GM21529 (cell line): ENCODE data around the gene DISP3.

Source experiments
- ATAC-seq: cut with Tn5 transposase; IDR thresholded peaks from one replicate; pipeline ENCODE4 v1.9.1; 2021; ENCODE audit not compliant: unreplicated experiment

DISP3 gene

DNA sequence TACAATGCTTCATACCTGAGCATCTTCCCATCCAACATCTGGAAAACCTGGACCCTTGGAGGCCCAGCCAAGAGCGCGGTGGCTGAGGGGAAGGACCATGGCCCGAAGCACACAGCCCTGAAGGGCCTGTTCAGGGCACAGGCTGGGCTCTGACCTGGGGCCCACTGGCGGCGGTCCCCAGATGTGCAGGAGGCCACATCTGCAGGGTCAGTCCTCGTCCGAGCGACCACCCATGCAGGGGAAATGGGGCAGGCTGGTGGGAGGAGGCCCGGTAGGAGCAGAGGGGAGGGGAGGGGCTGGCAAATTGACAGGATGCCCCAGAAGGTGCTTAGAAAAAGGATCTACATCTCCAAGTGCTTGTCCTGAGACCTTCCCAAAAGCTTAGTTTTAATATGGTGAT, 59.9 kb downstream of the DISP3 start:
- no peak for ATAC-seq

DNA sequence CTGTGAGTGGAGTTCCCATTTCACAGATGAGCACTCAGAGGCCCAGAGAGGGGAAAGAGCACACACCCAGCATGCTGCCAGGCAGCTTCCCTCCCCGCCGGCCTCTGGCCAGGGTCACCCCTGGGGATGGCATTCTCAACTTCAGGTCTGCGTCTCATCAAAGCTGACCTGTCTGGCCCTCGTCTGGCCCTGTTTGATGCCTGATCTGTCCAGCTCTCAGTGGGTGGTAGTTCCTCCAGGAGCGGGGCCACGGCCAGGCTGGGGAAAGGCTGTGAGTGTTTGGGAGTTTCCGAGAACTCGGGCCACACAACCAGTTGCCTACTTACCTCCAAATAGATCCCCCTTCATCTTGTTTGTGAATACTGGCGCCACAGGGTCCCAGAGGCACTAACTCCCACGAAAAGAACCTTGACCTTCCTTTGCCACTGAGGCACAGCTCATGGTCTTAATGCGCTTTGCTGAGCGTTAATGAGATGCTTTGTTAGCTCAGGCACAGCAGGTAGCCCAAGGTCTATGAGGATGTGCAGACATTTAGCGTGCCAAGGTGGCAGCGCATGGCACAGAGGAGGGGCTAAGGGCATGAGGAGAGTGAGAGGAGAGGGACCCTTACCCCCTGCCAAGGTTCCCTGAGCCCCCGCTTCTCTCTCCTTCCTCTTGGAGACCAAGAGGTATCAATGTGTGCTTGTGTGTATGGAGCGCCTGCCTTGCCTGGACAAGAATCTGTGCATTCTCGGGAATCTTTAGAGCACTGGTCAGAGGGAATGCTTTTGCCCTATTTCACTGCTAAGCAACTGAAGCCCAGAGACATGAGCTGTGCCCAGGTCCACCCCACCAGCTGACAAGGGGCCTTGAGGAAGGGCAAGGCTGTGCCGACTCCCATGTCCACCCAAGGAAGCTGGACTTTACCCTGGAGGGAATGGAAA, 61.2 kb downstream of the DISP3 start:
- ATAC-seq, result no peak

DNA sequence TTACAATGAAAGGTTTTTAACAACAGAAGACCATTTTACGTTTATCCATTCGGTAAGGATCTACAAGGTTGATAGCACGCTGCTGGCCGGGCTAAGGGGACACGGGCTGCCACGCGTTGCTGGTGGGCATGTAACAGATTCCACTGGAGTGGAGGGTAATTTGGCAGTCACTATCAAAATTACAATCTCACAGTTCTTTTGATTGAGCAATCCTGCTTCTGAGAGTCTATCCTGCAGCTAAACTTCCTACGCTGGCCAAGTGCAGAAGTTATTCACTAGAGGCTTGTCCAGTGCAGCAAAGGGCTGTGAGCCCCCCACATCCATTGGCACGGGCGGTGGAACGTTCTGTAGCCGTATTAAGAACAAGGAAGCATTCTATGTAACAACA, 61.8 kb downstream of the DISP3 start:
- no peak for ATAC-seq

DNA sequence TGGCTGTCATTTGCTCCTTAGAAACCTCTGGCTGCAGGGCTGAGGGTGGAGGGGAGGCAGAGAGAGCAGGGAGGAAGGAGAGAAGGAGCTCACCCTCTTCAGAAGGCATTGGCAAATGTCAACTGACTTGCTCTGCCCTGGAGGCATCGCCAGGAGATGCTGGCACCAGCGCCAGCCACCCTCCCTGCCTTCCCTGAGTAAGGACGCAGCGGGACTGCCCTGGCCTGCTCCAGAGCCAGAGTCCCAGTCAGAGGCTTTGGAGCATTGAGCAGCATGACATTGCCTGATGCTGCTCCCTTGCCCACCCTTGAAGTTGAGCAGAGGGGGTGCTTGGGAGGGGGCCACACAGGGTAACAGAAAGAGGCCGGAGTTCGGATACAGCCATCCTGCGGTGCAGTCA, 62.3 kb downstream of the DISP3 start:
- no peak for ATAC-seq

DNA sequence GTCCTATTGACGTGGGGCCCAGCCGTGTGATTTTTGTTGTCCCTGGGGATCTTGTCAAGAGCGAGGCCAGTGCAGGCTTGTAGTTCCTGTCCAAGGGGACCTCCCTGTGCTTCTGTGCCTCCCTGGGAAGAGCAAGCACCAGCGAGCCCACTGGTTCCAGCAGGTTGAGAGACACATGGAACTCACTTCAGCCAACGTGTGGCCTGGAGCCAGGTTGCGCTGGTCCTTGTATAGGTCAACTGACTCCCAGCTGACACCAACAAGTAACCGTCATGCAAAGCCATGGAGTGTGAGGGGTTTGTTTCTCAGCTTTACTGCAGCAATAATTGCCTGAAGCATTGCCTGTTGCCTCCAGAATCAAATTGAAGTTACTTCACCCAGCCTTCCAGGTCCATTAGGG, 63.0 kb downstream of the DISP3 start:
- no peak for ATAC-seq

DNA sequence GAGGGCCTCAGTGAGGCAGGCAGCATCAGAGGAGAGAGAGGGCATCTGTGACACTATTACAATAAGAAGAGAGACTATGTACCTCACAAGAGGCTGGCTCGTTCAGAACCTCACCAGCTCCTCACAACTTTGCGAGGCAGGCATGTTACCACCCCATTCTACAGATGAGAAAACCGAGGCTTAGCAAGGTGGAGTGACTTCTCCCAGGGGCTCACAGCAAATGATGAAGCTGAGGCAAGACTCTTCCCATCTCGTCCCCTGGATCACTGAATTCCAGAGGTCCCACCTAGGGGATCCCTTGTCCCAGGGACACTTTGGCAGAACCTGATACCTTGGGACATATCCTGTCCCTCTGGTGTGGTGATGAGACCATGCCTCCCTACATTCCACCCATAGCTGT, 64.4 kb downstream of the DISP3 start:
- no peak for ATAC-seq

DNA sequence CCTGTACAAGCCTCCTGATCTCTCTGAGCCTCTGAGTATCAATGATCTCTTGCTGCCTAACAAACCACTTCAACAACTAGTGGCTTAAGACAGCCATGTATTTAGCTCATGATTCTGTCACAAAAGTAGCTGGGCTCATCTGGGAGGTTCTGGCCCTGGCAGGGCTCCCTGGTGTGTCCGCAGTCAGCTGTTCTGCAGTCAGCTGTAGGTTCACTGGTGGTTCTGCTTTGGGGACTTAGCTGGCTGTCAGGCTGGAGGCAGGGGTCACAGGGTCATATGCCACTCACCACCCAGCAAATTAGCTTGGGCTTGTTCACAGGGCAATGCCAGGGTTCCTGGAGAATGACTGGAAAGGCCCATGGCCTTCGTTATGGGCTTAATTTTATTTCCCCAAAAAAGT, 64.8 kb downstream of the DISP3 start:
- ATAC-seq, result no peak

DNA sequence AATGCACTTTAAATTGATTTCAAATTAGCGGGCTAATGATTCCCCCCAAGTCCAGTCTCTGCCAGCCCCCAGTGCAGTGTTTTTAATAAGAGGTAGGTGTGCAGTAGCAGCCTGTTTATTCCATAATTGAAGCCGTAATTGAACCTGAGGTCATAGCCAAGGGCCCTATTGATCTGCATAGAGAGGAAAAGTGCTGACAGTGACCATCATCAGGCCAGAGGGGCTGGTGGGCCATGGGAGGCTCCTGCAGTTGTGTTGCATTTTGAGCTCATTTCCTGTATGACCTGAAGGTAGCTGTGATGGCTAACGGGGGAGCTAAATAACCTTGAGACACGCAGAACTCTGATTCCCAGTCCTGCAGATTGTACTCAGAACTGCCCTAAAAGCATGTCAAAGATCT, 67.5 kb downstream of the DISP3 start:
- no peak for ATAC-seq

DNA sequence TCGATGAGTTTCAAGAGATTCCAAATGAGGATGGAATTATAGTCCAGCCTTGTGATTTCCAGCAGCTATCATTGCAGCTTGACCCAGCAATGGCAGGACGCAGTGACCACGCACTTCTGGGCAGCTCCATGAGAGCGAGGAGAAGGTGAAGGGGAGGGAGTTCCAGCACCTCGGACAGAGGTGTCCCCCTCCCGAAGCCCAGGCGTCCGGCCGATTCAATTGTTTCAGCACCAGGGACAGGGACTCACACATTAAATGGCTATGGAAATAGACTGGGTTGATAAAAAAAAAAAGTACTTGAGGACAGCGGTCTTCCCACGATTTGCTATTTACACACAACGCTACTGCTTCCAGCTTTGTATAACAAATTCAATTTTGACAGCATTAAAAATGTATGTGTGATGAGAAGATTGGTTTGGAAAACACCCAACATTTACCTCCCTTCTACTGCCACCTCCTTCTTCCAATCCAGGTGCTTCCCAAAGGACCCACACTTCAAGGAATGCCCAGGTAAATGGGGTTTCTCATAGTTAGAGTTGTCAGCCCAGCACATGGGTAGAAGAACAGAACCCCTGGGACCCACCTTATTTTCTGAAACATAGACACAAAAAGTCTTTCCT, 71.8 kb downstream of the DISP3 start:
- no peak for ATAC-seq

DNA sequence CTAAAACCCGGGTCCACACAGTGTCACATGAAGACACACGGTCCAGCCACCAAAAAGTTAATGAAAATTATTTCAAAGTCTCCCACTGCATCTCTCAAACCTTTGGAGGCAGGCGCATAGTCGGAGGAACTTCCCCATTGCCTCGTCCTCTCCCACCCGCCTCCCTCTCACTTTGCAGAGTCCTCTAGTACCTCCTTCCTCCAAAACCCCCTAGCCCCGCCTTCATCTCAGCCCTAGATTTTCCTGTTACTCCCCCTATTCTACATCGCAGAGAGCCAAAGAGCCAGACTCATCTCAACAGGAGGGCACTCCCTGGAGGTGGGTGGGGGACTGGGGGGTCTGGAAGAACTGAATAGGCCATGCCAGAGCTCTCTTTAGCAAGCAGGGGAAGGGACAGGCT, 79.3 kb downstream of the DISP3 start:
- no peak for ATAC-seq

DNA sequence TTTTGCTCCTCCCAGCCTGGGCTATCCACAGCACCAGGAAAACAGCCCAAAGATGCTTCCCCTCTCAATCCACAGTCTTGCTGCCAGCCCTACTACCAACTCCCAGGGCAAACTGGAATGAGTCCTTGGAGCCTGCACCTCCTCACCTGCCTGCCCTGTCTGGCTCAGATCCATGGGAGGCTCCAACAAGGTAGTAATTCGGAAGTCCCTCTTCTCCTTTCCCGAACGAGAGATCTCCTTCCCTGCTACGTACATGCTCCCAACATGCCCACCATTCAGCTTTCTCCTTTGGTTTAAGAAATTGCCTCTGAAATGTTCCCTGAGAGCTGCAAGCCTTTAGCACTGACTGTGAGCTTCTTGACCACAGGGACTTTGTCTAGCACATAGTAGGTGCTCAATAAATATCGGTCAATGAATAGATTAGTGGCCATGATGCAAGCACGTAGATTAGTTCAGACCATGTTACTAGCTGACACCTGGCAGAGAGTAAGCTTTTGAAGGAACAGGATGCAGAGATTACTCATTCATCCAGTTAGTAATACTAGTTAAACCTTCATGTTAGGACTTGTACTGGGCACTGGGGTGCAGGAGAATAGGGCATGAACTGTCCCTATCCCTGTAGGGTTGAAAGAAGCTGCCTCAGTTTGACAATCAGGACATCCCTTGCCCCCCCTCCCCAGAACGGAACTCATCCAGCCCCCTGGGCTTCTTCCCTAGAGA, 80.1 kb downstream of the DISP3 start:
- no peak for ATAC-seq

DNA sequence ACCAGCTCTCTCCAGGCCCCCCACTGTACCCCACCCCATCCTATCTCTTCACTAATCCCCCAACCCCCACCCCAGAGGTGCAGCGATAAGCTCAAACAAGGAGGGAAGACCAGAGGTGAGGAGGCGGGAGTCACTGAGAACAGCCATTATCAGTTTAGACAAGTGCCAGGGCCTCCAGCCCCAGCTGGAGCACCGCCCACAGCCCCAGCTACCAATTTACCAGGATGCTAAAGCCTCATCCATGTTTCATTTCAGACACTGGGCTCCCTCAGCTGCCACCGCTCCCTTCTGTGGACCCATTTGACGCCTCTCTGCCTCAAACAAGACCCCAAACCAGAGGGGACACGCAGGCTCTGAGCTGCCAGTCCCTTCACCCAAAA, 80.6 kb downstream of the DISP3 start:
- no peak for ATAC-seq

DNA sequence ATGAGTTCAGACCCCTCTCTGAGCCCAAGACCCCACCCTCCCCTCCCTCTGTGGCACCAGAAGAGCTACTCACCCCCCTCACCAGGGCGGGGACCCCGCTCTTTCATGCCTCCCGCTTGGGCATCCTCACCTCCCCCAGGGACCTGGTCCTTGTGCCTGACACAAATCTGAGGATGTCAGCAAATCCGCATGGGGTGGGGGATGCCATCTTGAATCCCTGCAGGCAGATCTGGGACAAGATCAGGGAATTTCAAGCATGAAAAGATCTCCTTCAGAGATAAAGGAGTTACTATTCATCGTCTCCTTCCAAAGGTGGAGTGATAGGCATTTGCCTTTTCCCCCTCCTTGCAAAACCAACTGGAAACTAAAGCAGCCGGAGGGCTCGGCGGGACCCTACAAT, 81.1 kb downstream of the DISP3 start:
- ATAC-seq, result no peak

DNA sequence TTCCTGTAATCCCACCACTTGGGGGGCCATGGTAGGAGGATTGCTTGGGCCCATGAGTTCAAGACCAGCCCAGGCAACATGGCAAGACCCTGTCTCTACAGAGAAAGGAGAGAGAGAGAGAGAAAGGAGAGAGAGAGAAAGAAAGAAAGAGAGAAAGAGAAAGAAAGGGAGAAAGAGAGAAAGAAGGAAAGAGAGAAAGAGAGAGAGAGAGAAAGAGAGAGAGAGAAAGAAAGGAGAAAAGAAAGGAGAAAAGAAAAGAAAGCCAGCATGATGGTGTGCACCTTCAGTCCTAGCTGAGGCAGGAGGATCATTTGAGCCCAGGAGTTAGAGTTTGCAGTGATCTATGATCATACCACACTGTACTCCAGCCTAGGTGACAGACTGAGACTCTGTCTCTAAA, 82.8 kb downstream of the DISP3 start:
- ATAC-seq, result no peak

DNA sequence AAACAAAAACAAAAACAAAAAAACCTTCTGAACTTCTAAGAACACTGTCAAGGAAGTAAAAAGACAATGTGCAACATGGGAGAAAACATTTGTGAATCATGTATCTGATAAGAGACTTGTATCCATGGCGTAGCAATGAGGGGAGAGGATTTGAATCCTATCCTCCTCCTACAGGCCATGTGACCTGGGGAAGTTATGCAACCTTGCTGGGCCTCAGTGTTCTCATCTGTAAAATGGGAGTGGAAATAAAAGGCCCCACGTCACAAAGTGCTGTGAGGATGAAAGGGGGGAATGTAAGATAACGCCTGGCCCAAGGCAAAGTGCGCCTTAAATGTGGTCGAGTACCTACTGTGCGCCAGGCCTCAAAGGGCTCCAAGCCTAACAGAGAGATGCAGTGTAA, 83.7 kb downstream of the DISP3 start:
- no peak for ATAC-seq

DNA sequence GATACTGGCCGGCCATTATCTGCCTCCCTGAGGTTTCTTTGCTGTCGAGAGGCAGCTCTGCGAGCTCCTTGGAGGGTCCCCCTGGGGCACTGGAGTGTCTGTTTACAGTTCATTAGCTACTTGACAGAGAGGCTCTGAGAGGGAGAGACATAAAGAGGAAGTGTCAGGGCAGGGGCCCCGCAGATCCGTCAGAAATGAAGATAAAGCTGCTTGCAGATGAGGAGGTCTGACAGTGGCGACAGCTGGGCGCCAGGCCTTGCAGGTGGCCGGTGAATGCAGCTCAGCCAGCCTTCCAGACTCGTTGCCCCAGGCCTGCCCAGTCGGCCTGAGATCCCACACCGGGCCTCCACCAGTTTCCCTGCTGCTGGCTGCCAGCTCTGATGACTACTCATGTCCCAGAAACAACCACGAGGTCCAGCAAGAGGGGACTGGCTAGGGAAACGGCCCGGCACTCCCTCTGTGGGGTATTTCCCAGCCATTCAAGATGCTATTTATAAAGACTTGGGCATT, 84.7 kb downstream of the DISP3 start:
- no peak for ATAC-seq

DNA sequence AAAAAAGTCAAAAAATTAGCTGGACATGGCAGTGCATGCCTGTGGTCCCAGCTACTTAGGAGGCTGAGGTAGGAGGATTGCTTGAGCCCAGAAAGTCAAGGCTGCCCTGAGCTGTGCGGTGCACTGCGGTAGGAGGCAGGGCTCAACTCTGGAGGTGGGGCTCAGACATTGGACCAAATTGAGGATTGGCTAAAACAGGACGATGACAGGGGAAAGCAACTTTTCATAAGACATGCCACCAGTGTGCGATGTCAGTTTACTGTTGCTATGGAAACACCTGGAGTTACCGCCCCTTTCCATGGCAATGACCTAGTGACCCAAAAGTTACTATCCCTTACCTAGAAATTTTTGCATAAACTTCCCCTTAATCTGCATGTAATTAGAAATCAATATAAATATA, 85.3 kb downstream of the DISP3 start:
- ATAC-seq, result no peak

DNA sequence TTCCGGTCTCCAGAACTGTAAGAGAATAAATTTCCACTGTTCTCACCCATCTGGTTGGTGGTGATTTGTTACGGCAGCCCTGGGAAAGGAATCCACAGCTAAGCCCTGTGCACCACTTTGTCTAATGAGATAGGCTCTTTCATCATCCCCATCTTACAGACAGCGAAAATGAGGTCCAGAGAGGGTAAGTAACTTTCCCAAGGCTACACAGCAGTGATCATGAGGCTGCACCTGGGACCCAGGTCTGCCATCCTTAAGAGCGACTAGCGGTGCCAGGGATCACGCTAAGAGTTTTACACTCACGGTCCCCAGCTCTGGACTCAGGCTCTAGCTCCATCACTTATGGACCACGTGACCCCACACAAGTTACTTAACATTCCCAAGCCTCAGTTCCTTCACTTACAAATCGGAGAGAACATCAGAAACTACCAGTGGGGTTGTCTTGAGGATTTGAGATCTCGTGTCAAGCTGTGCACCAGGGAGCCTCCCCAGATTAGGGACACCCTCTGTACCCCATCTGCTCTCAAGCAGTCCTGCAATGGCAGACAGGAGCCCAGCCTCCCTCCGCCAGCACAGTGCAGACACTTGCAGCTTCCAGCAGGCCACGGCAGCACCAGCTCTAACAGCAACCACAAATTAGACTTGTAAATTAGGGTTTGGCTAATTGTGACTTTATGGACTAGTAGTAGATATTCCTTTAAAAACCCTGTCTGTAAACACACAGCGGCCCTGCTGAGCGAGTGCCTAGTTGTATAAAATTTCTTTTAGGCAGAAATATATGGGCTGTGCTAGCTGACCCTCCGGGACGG, 87.3 kb downstream of the DISP3 start:
- ATAC-seq, result no peak

DNA sequence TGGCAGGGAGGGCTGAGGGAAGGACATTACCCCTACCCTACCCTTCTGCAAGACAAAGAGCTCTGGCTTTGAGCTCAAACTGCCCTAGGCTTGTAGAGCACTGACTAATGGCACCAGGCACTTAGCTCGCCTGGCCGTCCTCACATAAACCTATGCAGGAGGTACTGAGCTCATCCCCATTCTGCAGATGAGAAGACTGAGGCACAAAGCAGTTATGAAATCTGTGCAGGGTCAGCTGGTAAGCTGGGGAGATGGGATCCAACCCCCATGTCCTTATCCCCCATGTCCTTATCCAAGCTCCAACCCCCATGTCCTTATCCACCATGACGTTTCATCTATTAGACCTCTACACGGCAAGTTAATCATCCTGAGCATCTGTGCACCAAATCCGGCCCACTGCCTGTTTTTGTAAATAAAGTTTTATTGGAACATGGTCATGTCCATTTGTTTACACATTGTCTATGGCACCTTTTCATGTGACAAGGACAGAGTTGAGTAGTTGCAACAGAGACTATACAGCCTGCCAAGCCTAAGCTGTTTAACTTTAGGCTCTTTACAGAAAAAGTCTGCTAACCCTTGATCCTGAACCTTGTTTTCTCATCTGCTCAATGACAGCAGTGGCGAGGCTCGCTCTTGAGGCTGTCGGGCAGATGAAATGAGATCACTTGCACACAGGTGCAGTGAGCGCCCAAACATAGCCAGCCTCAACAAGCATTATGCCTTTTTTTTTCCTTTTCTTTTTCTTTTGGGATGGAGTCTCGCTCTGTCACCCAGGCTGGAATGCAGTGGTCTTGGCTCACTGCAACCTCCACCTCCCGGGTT, 88.5 kb downstream of the DISP3 start:
- ATAC-seq, result no peak

DNA sequence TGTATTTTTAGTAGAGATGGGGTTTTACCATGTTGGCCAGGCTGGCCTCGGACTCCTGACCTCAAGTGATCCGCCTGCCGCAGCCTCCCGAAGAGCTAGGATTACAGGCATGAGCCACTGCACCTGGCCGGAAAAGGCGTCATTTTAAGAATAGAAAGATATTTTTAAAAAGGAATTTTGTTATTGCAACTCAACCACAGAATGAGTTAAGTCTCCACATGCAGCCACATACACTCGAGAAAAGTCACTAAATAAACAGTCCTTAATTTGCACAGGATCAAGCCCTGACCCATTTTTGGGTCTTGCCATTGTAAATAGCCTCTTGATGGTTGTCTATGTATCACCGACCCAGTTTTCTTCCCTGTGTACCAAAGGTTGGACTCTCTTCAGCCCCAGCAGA, 89.7 kb downstream of the DISP3 start:
- no peak for ATAC-seq
